ENCODE measurements around the gene MSH5. TPM values are rescaled to one million over a fixed set of nuclear protein-coding genes. Genes with fewer than 3 reads are reported as not detected.

The MSH5 gene
- total and polyA plus RNA-seq, 5 donors from 2014 or later = 1.2 to 17.4 (median 1.4) TPM

- H3K4me3 ChIP-seq (ENCODE audit: low read depth, low read length) = no peak overlapping the region
- H3K27ac ChIP-seq (ENCODE audit: insufficient read depth, low read length, poor library complexity, severe bottlenecking) = no peak overlapping the region
- no peaks in the 10 kb centered on the region for H3K27me3 ChIP-seq (ENCODE audit: control insufficient read depth, insufficient read depth, low read length)
- Mint-ChIP-seq H3K4me1 (peaks cover 0 to 53% (median 18%) of the 10 kb centered on the region in 4 donors), H3K27me3 (peaks cover 4% of the 10 kb centered on the region), H3K4me3 (peak overlapping the region in 3 of 4 donors; percentile 23 to 86 (median 74)), H3K27ac (peak overlapping the region; percentile 74 to 90 (median 86)), H3K9me3 (no peaks in the 10 kb centered on the region), H3K36me3 (peaks cover under 1% of the 10 kb centered on the region)
- H3K9me3 ChIP-seq (ENCODE audit: control insufficient read depth in 2 of 2, low read length in 2 of 2) = no peaks in the 10 kb centered on the region
- peaks cover 10% of the 10 kb centered on the region for H3K36me3 ChIP-seq (ENCODE audit: control insufficient read depth, insufficient read depth, low read length)
- no peak for DNase-seq
- peaks cover 51% of the 10 kb centered on the region for H3K4me1 ChIP-seq (ENCODE audit: control insufficient read depth, insufficient read depth, low read length, poor library complexity, severe bottlenecking)
- ATAC-seq (ENCODE audit: low read depth in 2 of 2) = no peak
These were observed 36.1 kb downstream of the MSH5 start for GRCh38 chr6:31775633-31776484.

- Mint-ChIP-seq H3K27me3 (peaks cover 4% of the 10 kb centered on the region), H3K36me3 (peaks cover 3% of the 10 kb centered on the region), H3K4me3 (peak overlapping the region in 3 of 4 donors; percentile 23 to 86 (median 74)), H3K27ac (peak overlapping the region in 2 of 3 donors; percentile 74 to 78), H3K9me3 (no peaks in the 10 kb centered on the region), H3K4me1 (peaks cover 0 to 46% (median 12%) of the 10 kb centered on the region in 4 donors)
- Histone ChIP-seq H3K4me3 (ENCODE audit: low read depth, low read length) (no peak overlapping the region), H3K9me3 (ENCODE audit: control insufficient read depth in 2 of 2, low read length in 2 of 2) (no peaks in the 10 kb centered on the region), H3K27ac (ENCODE audit: insufficient read depth, low read length, poor library complexity, severe bottlenecking) (peak overlapping the region; percentile 63), H3K27me3 (ENCODE audit: control insufficient read depth, insufficient read depth, low read length) (no peaks in the 10 kb centered on the region), H3K36me3 (ENCODE audit: control insufficient read depth, insufficient read depth, low read length) (peaks cover 10% of the 10 kb centered on the region), H3K4me1 (ENCODE audit: control insufficient read depth, insufficient read depth, low read length, poor library complexity, severe bottlenecking) (peaks cover 44% of the 10 kb centered on the region)
- ATAC-seq (ENCODE audit: low read depth in 2 of 2) (no peak), DNase-seq (no peak)
These were observed 36.7 kb downstream of the MSH5 start for GRCh38 chr6:31776485-31776988.

GRCh38 chr6:31776989-31777666 is 37.3 kb downstream of the MSH5 start, which contains the start of gene VWA7:
Gene VWA7, minus strand, starts transcription at chr6:31777328. Its CDS starts 549 bp downstream, at chr6:31776779.
- no peaks in the 10 kb centered on the region for H3K9me3 ChIP-seq (ENCODE audit: control insufficient read depth in 2 of 2, low read length in 2 of 2)
- no peak within 1 kb of the TSS for H3K4me3 ChIP-seq (ENCODE audit: low read depth, low read length)
- Mint-ChIP-seq H3K9me3 (no peaks in the 10 kb centered on the region), H3K27me3 (peaks cover 4% of the 10 kb centered on the region), H3K4me3 (peak within 1 kb of the TSS in 3 of 4 donors; percentile 23 to 86 (median 74)), H3K4me1 (peaks cover 0 to 43% (median 9%) of the 10 kb centered on the region in 4 donors), H3K36me3 (peaks cover 3% of the 10 kb centered on the region), H3K27ac (peak within 1 kb of the TSS; percentile 52 to 81 (median 74))
- peaks cover 10% of the 10 kb centered on the region for H3K36me3 ChIP-seq (ENCODE audit: control insufficient read depth, insufficient read depth, low read length)
- ATAC-seq (ENCODE audit: low read depth in 2 of 2) (peak; percentile 68 to 71), DNase-seq (peak; percentile 48 to 81 (median 51))
- H3K4me1 ChIP-seq (ENCODE audit: control insufficient read depth, insufficient read depth, low read length, poor library complexity, severe bottlenecking) = peaks cover 38% of the 10 kb centered on the region
- H3K27me3 ChIP-seq (ENCODE audit: control insufficient read depth, insufficient read depth, low read length) = no peaks in the 10 kb centered on the region
- H3K27ac ChIP-seq (ENCODE audit: insufficient read depth, low read length, poor library complexity, severe bottlenecking) = peak within 1 kb of the TSS; percentile 63

GRCh38 chr6:31777667-31778050 is 37.9 kb downstream of the MSH5 start:
- peaks cover 4% of the 10 kb centered on the region for H3K27me3 Mint-ChIP-seq
- peaks cover 3% of the 10 kb centered on the region for H3K36me3 Mint-ChIP-seq
- H3K27me3 ChIP-seq (ENCODE audit: control insufficient read depth, insufficient read depth, low read length) = no peaks in the 10 kb centered on the region
- H3K4me3 ChIP-seq (ENCODE audit: low read depth, low read length) = no peak overlapping the region
- peak overlapping the region; percentile 52 to 81 (median 74) for H3K27ac Mint-ChIP-seq
- peak overlapping the region; percentile 63 for H3K27ac ChIP-seq (ENCODE audit: insufficient read depth, low read length, poor library complexity, severe bottlenecking)
- peaks cover 33% of the 10 kb centered on the region for H3K4me1 ChIP-seq (ENCODE audit: control insufficient read depth, insufficient read depth, low read length, poor library complexity, severe bottlenecking)
- H3K9me3 ChIP-seq (ENCODE audit: control insufficient read depth in 2 of 2, low read length in 2 of 2) = no peaks in the 10 kb centered on the region
- no peak for DNase-seq
- H3K9me3 Mint-ChIP-seq = no peaks in the 10 kb centered on the region
- H3K36me3 ChIP-seq (ENCODE audit: control insufficient read depth, insufficient read depth, low read length) = peaks cover 10% of the 10 kb centered on the region
- peaks cover 0 to 38% (median 7%) of the 10 kb centered on the region in 4 donors for H3K4me1 Mint-ChIP-seq
- ATAC-seq (ENCODE audit: low read depth in 2 of 2) = no peak
- H3K4me3 Mint-ChIP-seq = no peak overlapping the region

GRCh38 chr6:31778193-31778592 is 38.4 kb downstream of the MSH5 start:
- Histone ChIP-seq H3K9me3 (ENCODE audit: control insufficient read depth in 2 of 2, low read length in 2 of 2) (no peaks in the 10 kb centered on the region), H3K4me1 (ENCODE audit: control insufficient read depth, insufficient read depth, low read length, poor library complexity, severe bottlenecking) (peaks cover 28% of the 10 kb centered on the region), H3K27ac (ENCODE audit: insufficient read depth, low read length, poor library complexity, severe bottlenecking) (no peak overlapping the region), H3K36me3 (ENCODE audit: control insufficient read depth, insufficient read depth, low read length) (peaks cover 12% of the 10 kb centered on the region), H3K4me3 (ENCODE audit: low read depth, low read length) (no peak overlapping the region), H3K27me3 (ENCODE audit: control insufficient read depth, insufficient read depth, low read length) (no peaks in the 10 kb centered on the region)
- Mint-ChIP-seq H3K4me1 (peaks cover 0 to 33% (median 7%) of the 10 kb centered on the region in 4 donors), H3K9me3 (no peaks in the 10 kb centered on the region), H3K27ac (no peak overlapping the region), H3K27me3 (peaks cover 4% of the 10 kb centered on the region), H3K36me3 (peaks cover 8% of the 10 kb centered on the region), H3K4me3 (no peak overlapping the region)
- ATAC-seq (ENCODE audit: low read depth in 2 of 2) (no peak), DNase-seq (no peak)

GRCh38 chr6:31778999-31779885 is 39.4 kb downstream of the MSH5 start:
- Mint-ChIP-seq H3K36me3 (peaks cover 12% of the 10 kb centered on the region), H3K4me1 (peaks cover 0 to 28% (median 7%) of the 10 kb centered on the region in 4 donors), H3K27ac (peak overlapping the region in 1 of 3 donors; percentile 83), H3K27me3 (peaks cover 4% of the 10 kb centered on the region), H3K9me3 (no peaks in the 10 kb centered on the region), H3K4me3 (peak overlapping the region in 1 of 4 donors; percentile 51)
- H3K4me3 ChIP-seq (ENCODE audit: low read depth, low read length) = no peak overlapping the region
- DNase-seq (no peak), ATAC-seq (ENCODE audit: low read depth in 2 of 2) (no peak)
- H3K27ac ChIP-seq (ENCODE audit: insufficient read depth, low read length, poor library complexity, severe bottlenecking) = no peak overlapping the region
- H3K36me3 ChIP-seq (ENCODE audit: control insufficient read depth, insufficient read depth, low read length) = peaks cover 14% of the 10 kb centered on the region
- H3K4me1 ChIP-seq (ENCODE audit: control insufficient read depth, insufficient read depth, low read length, poor library complexity, severe bottlenecking) = peaks cover 24% of the 10 kb centered on the region
- H3K9me3 ChIP-seq (ENCODE audit: control insufficient read depth in 2 of 2, low read length in 2 of 2) = no peaks in the 10 kb centered on the region
- H3K27me3 ChIP-seq (ENCODE audit: control insufficient read depth, insufficient read depth, low read length) = no peaks in the 10 kb centered on the region

GRCh38 chr6:31779908-31780307 is 40.1 kb downstream of the MSH5 start:
- Mint-ChIP-seq H3K36me3 (peaks cover 18% of the 10 kb centered on the region), H3K27me3 (peaks cover 4% of the 10 kb centered on the region), H3K4me3 (no peak overlapping the region), H3K27ac (no peak overlapping the region), H3K4me1 (peaks cover 0 to 26% (median 7%) of the 10 kb centered on the region in 4 donors), H3K9me3 (no peaks in the 10 kb centered on the region)
- peaks cover 20% of the 10 kb centered on the region for H3K36me3 ChIP-seq (ENCODE audit: control insufficient read depth, insufficient read depth, low read length)
- no peaks in the 10 kb centered on the region for H3K9me3 ChIP-seq (ENCODE audit: control insufficient read depth in 2 of 2, low read length in 2 of 2)
- no peak overlapping the region for H3K27ac ChIP-seq (ENCODE audit: insufficient read depth, low read length, poor library complexity, severe bottlenecking)
- peaks cover 24% of the 10 kb centered on the region for H3K4me1 ChIP-seq (ENCODE audit: control insufficient read depth, insufficient read depth, low read length, poor library complexity, severe bottlenecking)
- H3K4me3 ChIP-seq (ENCODE audit: low read depth, low read length) = no peak overlapping the region
- DNase-seq = no peak
- ATAC-seq (ENCODE audit: low read depth in 2 of 2) = no peak
- H3K27me3 ChIP-seq (ENCODE audit: control insufficient read depth, insufficient read depth, low read length) = no peaks in the 10 kb centered on the region
